AG04449 (cell line): ENCODE results near the gene TFEB.

ENCODE experiments used
- CTCF ChIA-PET: fragments of 350-600 bp; formaldehyde crosslinking; extraction: SDS; loops from one replicate; lab custom pipeline; 2021; ENCODE audit warnings: antibody characterized with exemption; lab: Yijun Ruan, JAX
- POLR2A ChIA-PET: fragments of 400-600, 350-600 bp; formaldehyde crosslinking; extraction: SDS; loops from one replicate; lab custom pipeline; 2020; ENCODE audit warnings: antibody characterized with exemption, inconsistent platforms; lab: Yijun Ruan, JAX
- DNase-seq: peaks from one replicate; pipeline ENCODE4 v3.0.0-alpha.2; 2010; ENCODE audit warnings: low read depth, low spot score
- H3K4me3 ChIP-seq: 2 replicates; pipeline ENCODE4 v1.5.1; 2011; ENCODE audit warnings: low read depth, mild to moderate bottlenecking, control low read depth, low read length
- TF ChIP-seq, protein P1 (sequence below): IDR thresholded peaks from one replicate; pipeline ENCODE4 v1.5.1; 2011; ENCODE audit warnings: mild to moderate bottlenecking, moderate library complexity, low read length, control low read depth, inconsistent platforms; ENCODE audit not compliant: insufficient read depth; ENCODE audit errors: missing control alignments

Gene TFEB

DNA sequence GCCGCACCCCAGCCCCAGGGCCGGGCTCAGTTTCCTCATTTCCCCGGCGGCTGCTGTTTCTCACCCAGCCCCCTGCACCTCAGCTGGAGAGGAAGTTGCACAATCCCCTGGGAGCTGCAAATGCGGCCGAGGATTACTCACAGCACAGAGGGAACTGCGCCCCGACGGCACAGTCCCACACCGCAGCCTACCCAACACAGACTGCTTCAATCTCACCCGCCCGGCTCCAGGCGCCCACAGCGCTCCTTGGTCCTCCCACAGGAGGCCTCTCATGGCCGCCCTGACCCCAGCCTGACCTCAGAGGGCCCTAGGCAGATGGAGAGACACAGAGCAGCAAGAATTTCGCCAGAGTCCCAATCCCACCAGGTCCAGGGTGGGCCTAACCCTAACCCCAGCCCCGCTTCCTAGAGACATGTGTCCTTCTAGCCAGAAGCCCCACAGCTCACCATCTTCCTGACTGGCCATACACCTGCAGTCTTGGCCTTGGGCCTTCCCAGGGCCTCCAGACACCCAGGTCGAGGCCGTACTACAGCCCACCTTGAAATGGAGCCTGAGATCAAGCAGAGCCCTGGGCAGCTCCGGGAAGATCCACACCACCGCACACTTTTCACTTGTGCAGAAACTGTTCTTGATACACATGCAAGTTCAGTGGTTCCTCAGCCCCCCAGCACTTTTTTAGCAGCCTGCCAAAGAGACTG is 11.7 kb downstream of the TFEB start:
- TF ChIP-seq, protein P1, sequence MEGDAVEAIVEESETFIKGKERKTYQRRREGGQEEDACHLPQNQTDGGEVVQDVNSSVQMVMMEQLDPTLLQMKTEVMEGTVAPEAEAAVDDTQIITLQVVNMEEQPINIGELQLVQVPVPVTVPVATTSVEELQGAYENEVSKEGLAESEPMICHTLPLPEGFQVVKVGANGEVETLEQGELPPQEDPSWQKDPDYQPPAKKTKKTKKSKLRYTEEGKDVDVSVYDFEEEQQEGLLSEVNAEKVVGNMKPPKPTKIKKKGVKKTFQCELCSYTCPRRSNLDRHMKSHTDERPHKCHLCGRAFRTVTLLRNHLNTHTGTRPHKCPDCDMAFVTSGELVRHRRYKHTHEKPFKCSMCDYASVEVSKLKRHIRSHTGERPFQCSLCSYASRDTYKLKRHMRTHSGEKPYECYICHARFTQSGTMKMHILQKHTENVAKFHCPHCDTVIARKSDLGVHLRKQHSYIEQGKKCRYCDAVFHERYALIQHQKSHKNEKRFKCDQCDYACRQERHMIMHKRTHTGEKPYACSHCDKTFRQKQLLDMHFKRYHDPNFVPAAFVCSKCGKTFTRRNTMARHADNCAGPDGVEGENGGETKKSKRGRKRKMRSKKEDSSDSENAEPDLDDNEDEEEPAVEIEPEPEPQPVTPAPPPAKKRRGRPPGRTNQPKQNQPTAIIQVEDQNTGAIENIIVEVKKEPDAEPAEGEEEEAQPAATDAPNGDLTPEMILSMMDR: peak; percentile 7
- peak; percentile 63 for DNase-seq
- ChIA-PET CTCF (interaction anchor here (1.0 to 5.4 kb wide), 6 partner anchors 11 to 40 kb away, joined by 3 to 35 read pairs (median 8); partner anchors contain the start of gene TFEB), POLR2A (interaction anchor here (1.0 to 1.9 kb wide), 2 partner anchors 10 kb away, joined by 3 to 9 read pairs; no protein-coding TSS in a partner anchor)
- H3K4me3 ChIP-seq: peak overlapping the region; percentile 44

DNA sequence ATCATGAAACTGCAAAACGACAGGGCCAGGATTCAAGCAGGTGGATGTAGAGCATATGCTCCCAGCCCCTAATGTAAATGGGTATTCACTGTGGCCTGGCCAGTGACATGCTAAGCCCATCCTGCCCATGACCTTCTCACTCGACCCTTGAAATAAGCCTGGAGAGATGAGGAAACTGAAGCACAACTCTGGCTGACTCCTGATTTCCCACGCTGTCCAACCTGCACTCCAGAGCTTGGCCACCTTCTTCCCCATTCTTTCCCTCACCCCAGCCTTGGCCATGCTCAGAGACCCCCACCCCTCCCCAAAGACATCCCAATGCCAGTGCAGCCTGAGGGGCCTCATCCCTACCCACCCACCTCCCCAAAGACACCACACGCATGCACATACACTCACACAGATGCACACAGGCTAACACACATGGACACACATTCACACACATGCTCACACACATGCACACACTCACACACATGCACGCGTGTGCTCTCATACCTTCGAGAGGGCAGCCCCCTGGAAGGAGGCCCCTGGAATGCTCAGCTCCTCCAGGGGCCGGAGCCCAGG is 12.4 kb downstream of the TFEB start:
- peak overlapping the region; percentile 44 for H3K4me3 ChIP-seq
- no peak for DNase-seq
- ChIA-PET POLR2A (interaction anchor here (1.0 to 1.9 kb wide), 2 partner anchors 10 to 11 kb away, joined by 3 to 9 read pairs; no protein-coding TSS in a partner anchor), CTCF (interaction anchor here (1.0 to 5.4 kb wide), 8 partner anchors 10 to 355 kb away, joined by 3 to 35 read pairs (median 4); partner anchors contain the start of gene TFEB)
- TF ChIP-seq, protein P1: no peak

DNA sequence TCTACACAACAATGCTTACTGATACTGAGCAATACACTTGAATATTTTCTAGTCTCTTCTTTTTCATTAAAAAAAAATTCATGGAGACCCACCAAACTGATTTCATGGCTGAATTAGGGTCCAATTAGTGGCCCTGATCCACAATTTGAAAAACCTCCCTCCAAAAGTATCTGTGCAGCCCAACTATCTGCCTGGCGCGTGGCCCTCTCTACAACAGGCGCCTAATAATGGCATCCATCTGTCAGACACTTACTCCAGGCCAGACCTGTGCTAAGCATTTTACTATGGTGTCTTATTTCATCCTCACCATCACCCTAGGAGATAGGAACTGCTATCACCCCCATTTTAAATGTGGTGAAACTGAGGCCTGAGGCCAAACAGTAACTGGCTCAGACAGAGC is 14.0 kb downstream of the TFEB start:
- no peak overlapping the region for H3K4me3 ChIP-seq
- POLR2A ChIA-PET: no interaction called here
- CTCF ChIA-PET: interaction anchor here (1.0 to 5.4 kb wide), 6 partner anchors 9 to 118 kb away, joined by 3 to 35 read pairs (median 4); partner anchors contain the start of gene TFEB
- no peak for DNase-seq
- TF ChIP-seq, protein P1: no peak

DNA sequence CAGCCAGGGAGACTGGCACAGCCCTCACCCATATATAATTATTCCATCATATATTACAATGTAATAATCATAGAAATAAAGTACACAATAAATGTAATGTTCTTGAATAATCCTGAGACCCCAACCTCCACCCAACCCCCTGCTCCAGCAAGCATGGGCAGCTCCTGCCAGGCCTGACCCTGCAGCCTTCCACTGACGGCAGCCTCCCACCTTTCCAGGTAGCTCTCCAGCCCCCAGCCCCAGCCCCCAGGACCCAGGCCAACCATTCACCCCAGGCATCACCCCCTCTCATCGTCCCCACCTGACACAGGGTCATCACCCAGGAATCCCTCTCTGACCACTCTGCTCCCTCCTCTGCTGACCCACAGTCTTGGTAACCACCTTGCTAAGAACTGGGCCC is 14.6 kb downstream of the TFEB start:
- ChIA-PET POLR2A (no interaction called here), CTCF (interaction anchor here (1.0 to 5.4 kb wide), 6 partner anchors 9 to 26 kb away, joined by 3 to 30 read pairs (median 4); partner anchors contain the start of gene TFEB)
- DNase-seq: no peak
- H3K4me3 ChIP-seq: no peak overlapping the region
- TF ChIP-seq, protein P1: no peak

DNA sequence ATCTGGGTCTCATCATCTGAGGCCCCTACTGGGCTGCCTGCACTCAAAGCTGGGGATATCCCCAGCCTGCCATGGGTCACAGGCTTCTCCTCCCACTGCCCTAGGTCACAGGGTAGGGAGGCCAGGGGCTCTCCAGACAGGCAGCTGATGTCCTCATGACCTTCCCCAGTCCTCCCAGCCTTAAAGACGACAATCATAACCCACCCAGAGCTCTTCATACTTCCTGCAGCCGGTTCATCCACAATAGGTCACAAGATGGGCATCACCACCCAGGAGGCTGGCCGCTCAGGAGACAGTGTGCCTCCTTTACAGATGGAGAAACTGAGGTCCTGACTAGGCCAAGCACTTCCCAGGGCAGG is 15.2 kb downstream of the TFEB start:
- no peak for DNase-seq
- ChIA-PET POLR2A (interaction anchor here (1.5 kb wide), 1 partner anchor 14 kb away, joined by 8 read pairs; no protein-coding TSS in a partner anchor), CTCF (interaction anchor here (1.0 to 5.4 kb wide), 8 partner anchors 11 to 36 kb away, joined by 3 to 30 read pairs (median 4); partner anchors contain the start of gene TFEB)
- TF ChIP-seq, protein P1: no peak
- H3K4me3 ChIP-seq: no peak overlapping the region
